GM21423 (cell line): ENCODE measurements around the gene SKAP1.

Source experiments
- ATAC-seq: cut with Tn5 transposase; IDR thresholded peaks from one replicate; pipeline ENCODE4 v1.9.1; 2021; ENCODE audit warnings: mild to moderate bottlenecking, moderate library complexity; ENCODE audit not compliant: unreplicated experiment

The SKAP1 gene

GRCh38 chr17:48180842-48181629 lies 249.0 kb downstream of the SKAP1 start:
- no peak for ATAC-seq

DNA sequence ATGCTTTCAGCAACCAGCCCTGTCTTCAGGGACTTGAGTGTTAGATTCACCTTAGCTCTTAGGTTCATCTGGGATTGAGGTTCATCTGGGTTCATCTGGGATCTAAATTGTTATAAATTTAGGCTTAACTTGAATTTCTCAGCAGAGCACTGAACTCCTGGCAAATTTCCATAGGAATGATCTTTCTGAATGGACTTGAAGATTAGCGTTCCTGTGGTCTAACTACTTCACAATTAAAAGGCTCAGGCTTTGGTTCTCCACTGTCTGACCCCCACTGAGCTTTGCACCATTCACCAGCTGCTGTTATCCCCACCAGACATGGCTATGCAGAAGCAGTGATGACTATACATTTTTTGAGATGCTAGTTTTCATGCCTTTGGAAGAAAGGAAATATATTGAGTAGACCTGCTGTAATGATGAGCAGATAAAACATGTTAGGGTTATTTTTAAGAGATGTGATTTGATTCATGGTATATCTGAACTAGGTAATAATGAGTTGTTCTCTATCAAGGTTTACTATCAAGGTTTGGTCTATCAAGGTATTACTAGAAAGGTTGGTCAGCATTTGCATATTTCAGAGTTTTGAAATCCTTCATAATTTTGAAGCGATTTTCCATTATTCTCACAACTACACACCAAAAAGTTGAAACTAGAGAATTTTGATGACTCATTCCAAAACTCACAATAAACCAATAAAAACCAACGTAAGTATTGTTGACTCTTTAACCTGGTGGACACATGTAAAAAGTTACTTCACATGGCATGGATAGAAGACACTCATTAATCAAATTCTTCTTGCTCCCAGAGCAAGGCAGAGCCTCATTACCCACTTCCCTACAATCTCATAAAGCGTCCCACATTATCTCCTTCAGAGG lies 250.7 kb downstream of the SKAP1 start:
- ATAC-seq: no peak

- no peak for ATAC-seq
Measured at GRCh38 chr17:48178317-48178716, 251.7 kb downstream of the SKAP1 start.

- ATAC-seq: no peak
Measured at GRCh38 chr17:48177816-48178215, 252.2 kb downstream of the SKAP1 start.

DNA sequence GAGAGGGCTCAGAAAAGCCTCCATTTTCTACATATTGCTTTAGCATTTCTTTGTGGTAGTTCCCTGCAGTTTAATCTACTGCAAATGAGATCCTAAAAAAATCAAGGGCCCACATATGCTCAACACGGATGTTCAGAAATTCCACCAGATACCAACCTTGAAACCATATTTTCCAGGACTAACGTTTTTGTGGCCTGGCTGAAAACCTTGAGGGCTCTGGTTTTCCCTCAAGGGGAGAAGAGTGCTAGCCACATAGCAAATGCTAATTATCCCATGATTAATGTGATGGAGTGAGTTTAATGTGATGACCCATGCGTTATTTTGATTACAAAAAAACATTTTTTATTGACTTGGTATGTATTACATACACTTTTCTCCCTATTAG lies 253.6 kb downstream of the SKAP1 start:
- ATAC-seq: no peak

DNA sequence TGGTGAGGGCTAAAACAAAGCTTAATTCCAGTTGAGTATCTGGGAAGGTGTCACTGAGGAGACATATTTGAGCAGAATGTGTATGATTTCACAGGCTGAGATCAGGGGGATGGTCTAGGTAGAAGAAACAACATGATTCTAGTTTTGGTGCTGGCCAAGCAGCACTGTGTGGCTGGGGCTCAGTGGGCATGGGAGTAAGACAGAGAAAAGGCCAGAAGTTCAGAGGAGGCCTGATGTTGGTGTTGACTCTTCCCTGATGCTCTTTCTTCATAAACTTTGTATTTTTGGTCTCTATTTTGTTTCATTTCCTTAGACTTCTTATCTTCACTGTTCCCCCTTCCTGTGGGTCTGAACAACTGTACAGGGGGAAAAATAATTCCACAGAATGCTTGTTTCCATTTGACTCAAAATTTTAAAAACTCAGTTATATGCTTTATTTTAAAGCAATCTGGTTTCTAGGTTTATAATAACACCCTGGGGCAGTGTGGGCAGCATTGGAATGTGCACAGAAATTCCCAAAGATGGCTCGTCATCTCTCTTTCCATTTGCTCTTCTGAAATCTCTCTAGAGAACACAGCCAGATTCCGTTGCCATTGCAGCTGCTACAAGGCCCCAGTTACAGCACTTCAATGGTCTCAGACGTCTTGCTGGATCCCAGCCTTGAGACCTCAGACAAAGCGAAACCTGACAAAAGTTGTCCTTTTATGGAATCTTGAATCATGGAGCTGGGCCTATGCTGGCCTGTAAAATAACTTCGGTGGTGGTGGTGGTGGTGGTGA lies 254.1 kb downstream of the SKAP1 start:
- ATAC-seq: no peak

GRCh38 chr17:48174833-48175523 lies 255.0 kb downstream of the SKAP1 start:
- ATAC-seq: no peak

DNA sequence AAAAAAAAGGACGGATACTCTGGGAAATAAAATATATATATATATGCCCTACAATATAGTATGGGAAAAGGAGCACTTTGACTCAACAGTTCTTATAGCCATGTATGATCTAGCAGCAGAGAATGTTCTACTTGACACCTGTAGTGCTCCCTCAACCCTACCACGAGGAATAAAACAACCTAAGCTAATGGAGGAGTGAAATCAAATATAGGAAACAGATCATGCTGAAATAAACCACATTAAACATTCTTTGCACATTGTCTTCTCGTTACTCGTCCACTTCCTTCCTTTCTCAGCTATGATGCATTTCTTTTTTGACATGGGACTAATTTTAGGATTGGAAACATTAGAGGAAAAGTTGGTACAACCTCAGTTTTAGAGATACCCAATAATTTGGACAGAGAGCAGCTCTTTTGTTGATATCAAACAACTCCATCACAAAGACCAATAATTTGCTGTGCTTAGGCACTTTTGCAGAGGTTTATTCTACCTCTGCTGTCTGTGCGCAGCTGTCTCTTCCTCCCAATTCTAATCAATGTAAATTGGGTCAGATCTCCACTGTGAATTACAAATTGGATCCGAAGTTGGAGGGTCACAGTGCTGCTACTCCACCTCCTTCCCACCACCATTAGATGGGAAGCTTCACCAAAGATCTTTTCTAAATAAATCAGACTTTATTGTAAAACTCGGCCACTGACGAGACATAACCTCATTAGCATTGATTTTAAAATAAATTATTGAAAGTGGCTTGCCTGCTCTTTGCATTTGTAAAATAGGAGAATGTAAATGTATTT lies 256.6 kb downstream of the SKAP1 start:
- ATAC-seq: no peak

DNA sequence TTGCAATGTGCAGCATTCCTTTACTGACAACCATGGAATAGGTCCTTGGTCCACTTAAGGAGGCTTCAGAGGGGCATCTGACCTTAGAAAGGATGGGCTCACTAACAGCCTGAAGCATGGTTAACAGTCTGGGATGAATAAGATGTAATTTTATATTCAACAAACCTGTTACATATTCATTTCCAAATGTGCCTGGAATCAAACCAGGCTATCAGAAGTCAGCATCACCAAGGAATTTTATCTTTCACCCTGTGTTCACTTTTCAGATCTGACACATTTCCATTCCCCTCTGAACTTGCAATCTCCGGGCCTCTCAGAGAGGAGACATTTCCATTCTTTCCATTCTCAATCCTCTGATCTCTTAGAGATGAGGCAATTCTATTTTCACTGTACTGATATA lies 260.1 kb downstream of the SKAP1 start:
- no peak for ATAC-seq

- no peak for ATAC-seq
Measured at GRCh38 chr17:48163809-48164208, 266.2 kb downstream of the SKAP1 start.

DNA sequence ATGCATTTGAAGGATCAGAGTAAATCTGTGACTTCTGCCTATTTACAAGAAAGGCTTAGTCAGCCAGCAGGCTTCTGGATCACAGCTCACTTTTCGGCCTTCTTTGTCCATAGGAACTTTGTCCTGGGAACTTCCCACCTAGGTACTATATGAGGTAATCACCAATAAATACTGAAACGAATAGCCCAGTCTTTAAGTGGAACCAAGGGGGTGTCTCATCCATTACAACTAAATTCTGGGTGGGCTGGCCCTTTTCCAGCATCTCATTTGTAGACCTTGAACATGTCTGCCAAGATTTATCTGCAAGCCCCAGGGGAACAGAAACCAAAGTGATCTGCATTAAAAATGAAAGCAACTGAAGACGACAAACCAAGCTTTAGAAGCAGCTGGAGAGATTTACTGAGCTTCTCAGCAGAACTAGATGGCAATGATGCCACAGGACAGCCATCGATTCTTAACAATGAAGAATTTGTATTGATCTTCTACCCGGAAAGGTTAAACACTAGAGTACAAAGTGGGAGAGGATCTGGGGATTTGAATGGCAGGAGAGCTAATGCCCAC lies 267.0 kb downstream of the SKAP1 start:
- no peak for ATAC-seq

DNA sequence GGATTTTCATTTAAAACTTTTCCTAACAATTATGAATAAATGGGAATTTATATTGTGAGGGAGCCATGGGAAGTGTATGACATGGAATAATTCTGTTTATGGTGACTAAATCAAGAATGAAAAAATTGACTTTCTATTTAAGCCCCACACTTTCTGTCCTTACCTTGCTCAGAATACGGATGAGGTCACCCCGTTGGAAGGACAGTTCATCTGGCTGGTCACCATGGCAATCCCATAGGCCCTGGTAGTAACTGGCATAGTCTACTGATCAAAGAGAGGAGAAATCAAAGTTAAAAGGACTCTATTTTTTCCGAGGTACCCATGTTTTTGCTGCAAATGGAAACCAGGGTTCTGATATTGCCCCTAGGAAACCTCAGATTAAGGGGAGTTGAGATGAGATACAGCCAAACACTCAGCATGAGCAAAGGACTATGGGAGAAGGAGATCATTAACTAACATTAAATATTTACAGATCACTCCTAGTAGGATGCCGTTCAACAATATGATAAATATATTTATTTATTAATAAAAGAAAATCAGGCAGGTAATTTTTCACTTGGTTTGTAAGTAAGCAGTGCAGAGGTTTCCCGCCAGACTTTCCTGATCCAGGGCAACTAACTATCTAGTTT lies 267.6 kb downstream of the SKAP1 start:
- no peak for ATAC-seq

DNA sequence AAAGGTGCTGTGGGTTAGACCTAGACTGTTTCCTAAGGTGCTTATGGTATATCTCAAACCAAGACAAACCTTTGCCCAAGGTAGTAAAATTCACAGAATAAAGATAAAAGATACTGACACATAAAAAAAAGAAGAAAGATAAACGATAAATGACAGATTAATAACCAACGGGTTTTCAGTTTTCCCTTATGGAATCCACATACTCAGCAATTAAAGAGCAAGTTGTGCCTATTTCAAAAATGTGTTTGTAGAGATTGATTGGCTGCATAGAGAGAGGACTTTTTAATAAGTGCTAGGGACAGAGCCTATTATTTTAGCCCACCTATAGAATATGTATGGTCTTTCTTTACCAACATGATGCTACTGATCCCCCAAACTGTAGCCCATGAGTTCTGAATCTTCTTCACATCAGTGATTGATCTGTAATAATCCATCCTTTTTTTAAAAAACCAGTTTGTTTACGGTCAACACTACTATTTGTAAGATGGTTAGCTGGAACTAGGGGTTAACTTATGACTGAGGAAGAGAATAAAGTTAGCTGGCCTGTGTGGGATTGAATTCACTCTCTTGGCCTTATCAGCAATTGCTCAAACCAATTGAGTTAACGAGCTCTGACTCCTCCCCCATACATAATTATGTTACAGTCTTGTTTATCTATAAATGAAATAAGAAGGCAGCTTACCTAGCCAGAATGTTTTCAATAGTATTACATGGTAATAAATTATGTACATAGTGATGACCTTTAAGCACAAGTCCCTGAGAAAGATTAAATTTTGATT lies 268.7 kb downstream of the SKAP1 start:
- no peak for ATAC-seq

GRCh38 chr17:48160177-48161081 lies 269.6 kb downstream of the SKAP1 start:
- no peak for ATAC-seq

DNA sequence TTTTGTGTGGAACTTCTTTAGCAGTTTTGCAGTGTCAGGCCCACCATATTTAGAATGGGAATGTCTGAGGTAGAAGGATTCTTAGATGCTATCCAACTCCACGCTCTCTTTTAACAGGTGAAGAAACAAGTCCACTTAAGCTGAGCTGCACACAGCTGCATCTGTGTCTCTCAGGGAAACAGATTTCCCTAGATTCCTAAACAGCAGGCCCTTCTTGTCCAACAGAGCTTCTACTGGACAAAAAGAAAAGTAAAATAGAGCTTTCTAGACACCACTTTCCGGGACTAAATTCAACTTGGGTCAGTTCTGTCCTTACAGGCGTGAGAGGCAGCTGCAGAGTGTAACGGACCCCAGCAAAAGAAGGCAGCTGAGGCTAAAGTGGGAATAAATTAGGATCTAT lies 270.8 kb downstream of the SKAP1 start:
- no peak for ATAC-seq

GRCh38 chr17:48155889-48156611 lies 274.0 kb downstream of the SKAP1 start:
- no peak for ATAC-seq
